Trophoblast cell (in vitro differentiated cells and primary cell): ENCODE measurements around the gene GLI2.

Experiments used
- DNase-seq, 2 donors: peaks; one replicate each; pipeline ENCODE4 v3.0.0-alpha.2; 2016
- H2AFZ ChIP-seq: 2 replicates; pipeline ENCODE4 v1.6.1; 2013; ENCODE audit warnings: low read length, moderate library complexity, mild to moderate bottlenecking; ENCODE audit not compliant: insufficient read depth, poor library complexity
- H2AK5ac ChIP-seq: 2 replicates; pipeline ENCODE4 v1.6.1; 2013; ENCODE audit warnings: mild to moderate bottlenecking, low read length
- H2BK120ac ChIP-seq: 2 replicates; pipeline ENCODE4 v1.6.1; 2013; ENCODE audit warnings: low read length, mild to moderate bottlenecking, moderate library complexity; ENCODE audit not compliant: insufficient read depth, poor library complexity
- H2BK12ac ChIP-seq: 2 replicates; pipeline ENCODE4 v1.6.1; 2013; ENCODE audit warnings: mild to moderate bottlenecking, low read length, moderate library complexity
- H2BK5ac ChIP-seq: 2 replicates; pipeline ENCODE4 v1.6.1; 2013; ENCODE audit warnings: low read length, low read depth, moderate library complexity, mild to moderate bottlenecking; ENCODE audit not compliant: poor library complexity
- H3K14ac ChIP-seq: 2 replicates; pipeline ENCODE4 v1.6.1; 2013; ENCODE audit warnings: mild to moderate bottlenecking, low read length
- H3K18ac ChIP-seq: 2 replicates; pipeline ENCODE4 v1.6.1; 2013; ENCODE audit warnings: mild to moderate bottlenecking, low read length
- H3K23ac ChIP-seq: 2 replicates; pipeline ENCODE4 v1.6.1; 2013; ENCODE audit warnings: low read length
- H3K27ac ChIP-seq: 2 replicates; pipeline ENCODE4 v1.5.1; 2013; ENCODE audit warnings: low read depth, mild to moderate bottlenecking, inconsistent platforms, low read length, moderate library complexity
- H3K27me3 ChIP-seq: 2 replicates; pipeline ENCODE4 v1.6.1; 2013; ENCODE audit warnings: inconsistent platforms, mild to moderate bottlenecking, low read length, moderate library complexity; ENCODE audit not compliant: insufficient read depth
- H3K36me3 ChIP-seq, 2 experiments: 1 replicate in 1 of 2; 2 replicates in 1 of 2; pipeline ENCODE4 v1.6.1; 2013; ENCODE audit warnings: low read length in 2 of 2, mild to moderate bottlenecking in 2 of 2, moderate library complexity in 1 of 2; ENCODE audit not compliant: insufficient read depth in 2 of 2, control insufficient read depth in 1 of 2
- H3K4ac ChIP-seq: 2 replicates; pipeline ENCODE4 v1.6.1; 2013; ENCODE audit warnings: low read depth, mild to moderate bottlenecking, low read length, moderate library complexity
- H3K4me1 ChIP-seq, 2 experiments: 1 replicate in 1 of 2; 2 replicates in 1 of 2; pipeline ENCODE4 v1.6.1; 2013; ENCODE audit warnings: low read length in 2 of 2, mild to moderate bottlenecking in 2 of 2, moderate library complexity in 1 of 2; ENCODE audit not compliant: insufficient read depth in 2 of 2, control insufficient read depth in 1 of 2
- H3K4me2 ChIP-seq: 2 replicates; pipeline ENCODE4 v1.6.1; 2013; ENCODE audit warnings: inconsistent platforms, mild to moderate bottlenecking, low read length, moderate library complexity
- H3K4me3 ChIP-seq: 2 replicates; pipeline ENCODE4 v1.5.1; 2013; ENCODE audit warnings: mild to moderate bottlenecking, low read depth, low read length, inconsistent platforms
- H3K79me1 ChIP-seq: one replicate; pipeline ENCODE4 v1.6.1; 2013; ENCODE audit warnings: low read length
- H3K79me2 ChIP-seq: 2 replicates; pipeline ENCODE4 v1.6.1; 2013; ENCODE audit warnings: low read length, mild to moderate bottlenecking; ENCODE audit not compliant: control insufficient read depth, insufficient read depth, poor library complexity
- H3K9ac ChIP-seq: 2 replicates; pipeline ENCODE4 v1.6.1; 2013; ENCODE audit warnings: mild to moderate bottlenecking, low read length
- H3K9me3 ChIP-seq: 2 replicates; pipeline ENCODE4 v1.6.1; 2013; ENCODE audit warnings: low read depth, mild to moderate bottlenecking, control low read depth, inconsistent platforms, low read length; ENCODE audit not compliant: insufficient read depth
- H4K12ac ChIP-seq: 2 replicates; pipeline ENCODE4 v1.6.1; 2013; ENCODE audit warnings: low read depth, mild to moderate bottlenecking, low read length, moderate library complexity
- H4K8ac ChIP-seq: 2 replicates; pipeline ENCODE4 v1.6.1; 2013; ENCODE audit warnings: low read depth, mild to moderate bottlenecking, low read length, moderate library complexity
- H4K91ac ChIP-seq: one replicate; pipeline ENCODE4 v1.6.1; 2013; ENCODE audit warnings: low read depth, mild to moderate bottlenecking, low read length, moderate library complexity
- WGBS: extraction: QIAGEN DNeasy Blood & Tissue Kit; methylation state at CpG from one replicate; pipeline ENCODE4 v1.1.7; 2013; ENCODE audit warnings: missing lambda C conversion rate; ENCODE audit not compliant: insufficient read length, insufficient coverage; ENCODE audit errors: extremely low coverage; 5-methylcytosine and 5-hydroxymethylcytosine counted together

The GLI2 gene

GRCh38 chr2:120759543-120760331 is 24.1 kb downstream of the GLI2 start:
- Histone ChIP-seq H4K12ac (no peak overlapping the region), H2BK12ac (no peak overlapping the region), H3K4me1 (peaks cover 7 to 13% of the 10 kb centered on the region in 2 experiments), H2AFZ (no peak overlapping the region), H3K4ac (no peak overlapping the region), H2BK120ac (no peak overlapping the region), H3K79me1 (no peaks in the 10 kb centered on the region), H2BK5ac (no peak overlapping the region), H3K4me3 (no peak overlapping the region), H3K79me2 (no peaks in the 10 kb centered on the region), H4K8ac (no peak overlapping the region), H3K18ac (no peak overlapping the region), H3K4me2 (no peak overlapping the region), H3K27me3 (no peaks in the 10 kb centered on the region), H4K91ac (no peak overlapping the region), H3K14ac (no peak overlapping the region), H3K9ac (no peak overlapping the region), H3K9me3 (no peaks in the 10 kb centered on the region), H3K23ac (no peak overlapping the region), H2AK5ac (no peak overlapping the region), H3K27ac (no peak overlapping the region), H3K36me3 (no peaks in the 10 kb centered on the region)
- no CpG with 5 or more reads among the region's 7 CpGs for WGBS
- no peak for DNase-seq

- Histone ChIP-seq H4K91ac (no peak overlapping the region), H2BK120ac (no peak overlapping the region), H2BK12ac (no peak overlapping the region), H3K27ac (no peak overlapping the region), H3K9me3 (no peaks in the 10 kb centered on the region), H4K8ac (no peak overlapping the region), H3K36me3 (no peaks in the 10 kb centered on the region), H3K4me1 (peaks cover 16 to 21% of the 10 kb centered on the region in 2 experiments), H4K12ac (no peak overlapping the region), H3K27me3 (no peaks in the 10 kb centered on the region), H3K4ac (no peak overlapping the region), H3K18ac (no peak overlapping the region), H2BK5ac (no peak overlapping the region), H2AFZ (no peak overlapping the region), H3K79me2 (no peaks in the 10 kb centered on the region), H3K23ac (no peak overlapping the region), H3K14ac (no peak overlapping the region), H3K9ac (no peak overlapping the region), H3K4me2 (no peak overlapping the region), H3K79me1 (peaks cover 7% of the 10 kb centered on the region), H3K4me3 (no peak overlapping the region), H2AK5ac (no peak overlapping the region)
- DNase-seq = no peak
- WGBS = no CpG with 5 or more reads among the region's 8 CpGs
These were observed 24.9 kb downstream of the GLI2 start for GRCh38 chr2:120760446-120761135.

- Histone ChIP-seq H2BK5ac (no peak overlapping the region), H4K12ac (no peak overlapping the region), H3K36me3 (no peaks in the 10 kb centered on the region), H3K4me1 (peaks cover 20 to 26% of the 10 kb centered on the region in 2 experiments), H3K4me3 (no peak overlapping the region), H3K79me1 (peaks cover 9% of the 10 kb centered on the region), H3K27ac (no peak overlapping the region), H3K4ac (no peak overlapping the region), H4K91ac (no peak overlapping the region), H3K23ac (no peak overlapping the region), H3K9ac (no peak overlapping the region), H3K27me3 (no peaks in the 10 kb centered on the region), H2AFZ (no peak overlapping the region), H3K18ac (no peak overlapping the region), H3K14ac (no peak overlapping the region), H3K4me2 (no peak overlapping the region), H3K9me3 (no peaks in the 10 kb centered on the region), H2BK120ac (no peak overlapping the region), H4K8ac (no peak overlapping the region), H2AK5ac (no peak overlapping the region), H2BK12ac (no peak overlapping the region), H3K79me2 (no peaks in the 10 kb centered on the region)
- no peak for DNase-seq
- no CpG with 5 or more reads among the region's 8 CpGs for WGBS
These were observed 25.6 kb downstream of the GLI2 start for GRCh38 chr2:120761164-120761861.

DNA sequence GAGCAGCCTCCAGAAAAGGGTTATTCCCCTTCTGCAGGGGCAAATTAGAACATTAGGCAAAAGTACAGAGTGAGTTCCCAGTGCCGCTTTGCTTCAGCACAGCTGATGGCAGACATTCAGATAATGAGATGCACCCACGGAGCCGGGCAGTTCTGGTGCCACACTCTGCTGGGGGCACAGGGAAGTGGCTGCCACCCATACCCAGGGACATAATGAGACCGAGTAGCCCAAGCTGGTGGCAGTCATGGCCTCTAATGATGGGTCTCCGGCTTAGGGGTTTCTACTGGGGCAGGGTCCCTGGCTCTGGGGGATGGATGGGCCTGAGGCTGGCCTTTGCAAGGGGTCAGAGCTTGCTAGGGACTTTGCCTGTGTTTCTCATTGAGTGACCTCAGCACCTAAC is 26.2 kb downstream of the GLI2 start:
- Histone ChIP-seq H3K27me3 (no peaks in the 10 kb centered on the region), H3K4ac (no peak overlapping the region), H3K4me2 (no peak overlapping the region), H4K8ac (no peak overlapping the region), H3K27ac (no peak overlapping the region), H3K36me3 (no peaks in the 10 kb centered on the region), H4K91ac (no peak overlapping the region), H2BK120ac (no peak overlapping the region), H3K9me3 (no peaks in the 10 kb centered on the region), H4K12ac (no peak overlapping the region), H2AK5ac (no peak overlapping the region), H3K79me2 (no peaks in the 10 kb centered on the region), H3K9ac (no peak overlapping the region), H2BK12ac (no peak overlapping the region), H2AFZ (no peak overlapping the region), H3K4me1 (peaks cover 25 to 30% of the 10 kb centered on the region in 2 experiments), H3K18ac (no peak overlapping the region), H2BK5ac (no peak overlapping the region), H3K4me3 (no peak overlapping the region), H3K14ac (no peak overlapping the region), H3K79me1 (peaks cover 14% of the 10 kb centered on the region), H3K23ac (no peak overlapping the region)
- no CpG with 5 or more reads among the region's 5 CpGs for WGBS
- DNase-seq = no peak
